Large intestine (tissue), 3 donors: ENCODE data around the gene FGF6. TPM values are rescaled to one million over a fixed set of nuclear protein-coding genes. Genes with fewer than 3 reads are reported as not detected.
"Not testable (repeated sequence)": the region's sequence is repeated elsewhere in the genome, so short reads cannot be mapped to it uniquely, and the experiment has no call there.

Experiments
- DNase-seq, 2 donors: peaks; one replicate each; pipeline versions ENCODE4 v3.0.0 to v3.0.0-alpha.2; 2013
- H3K27ac ChIP-seq: one replicate; pipeline ENCODE4 v1.5.1; 2013; ENCODE audit warnings: low read length
- H3K27me3 ChIP-seq: 2 replicates; pipeline ENCODE4 v1.6.1; 2013; ENCODE audit warnings: low read length; ENCODE audit not compliant: control insufficient read depth, insufficient read depth
- H3K36me3 ChIP-seq: 2 replicates; pipeline ENCODE4 v1.6.1; 2013; ENCODE audit warnings: low read length; ENCODE audit not compliant: control insufficient read depth, insufficient read depth
- H3K4me1 ChIP-seq: one replicate; pipeline ENCODE4 v1.6.1; 2013; ENCODE audit warnings: low read length; ENCODE audit not compliant: control insufficient read depth, insufficient read depth
- H3K4me3 ChIP-seq: one replicate; pipeline ENCODE4 v1.5.1; 2013; ENCODE audit warnings: low read length
- H3K9me3 ChIP-seq: one replicate; pipeline ENCODE4 v1.6.1; 2013; ENCODE audit warnings: mild to moderate bottlenecking, low read depth, low read length, moderate library complexity; ENCODE audit not compliant: control insufficient read depth
- WGBS: methylation state at CpG from one replicate; pipeline ENCODE4 v1.1.5; 2013; ENCODE audit warnings: low lambda C conversion rate; ENCODE audit not compliant: insufficient coverage; 5-methylcytosine and 5-hydroxymethylcytosine counted together
- polyA plus RNA-seq: library from polyadenylated mRNA; unstranded; fragments of 120-200 nt; gene quantifications from one replicate; pipeline ENCODE4 v1.2.1, GENCODE V29; 2013

FGF6 gene
- polyA plus RNA-seq, 1 donor: 0.07 TPM

GRCh38 chr12:4472046-4472445 is 26.4 kb upstream of the FGF6 start:
- no peaks in the 10 kb centered on the region for H3K4me1 ChIP-seq
- no peaks in the 10 kb centered on the region for H3K9me3 ChIP-seq
- H3K36me3 ChIP-seq: no peaks in the 10 kb centered on the region
- H3K4me3 ChIP-seq: no peak overlapping the region
- DNase-seq: no peak
- H3K27ac ChIP-seq: no peak overlapping the region
- H3K27me3 ChIP-seq: peaks cover 6% of the 10 kb centered on the region
- WGBS: no CpG with 5 or more reads among the region's 2 CpGs

GRCh38 chr12:4471256-4471655 is 25.6 kb upstream of the FGF6 start:
- no CpG with 5 or more reads among the region's 4 CpGs for WGBS
- no peak for DNase-seq
- Histone ChIP-seq H3K4me1 (no peaks in the 10 kb centered on the region), H3K36me3 (no peaks in the 10 kb centered on the region), H3K9me3 (no peaks in the 10 kb centered on the region), H3K4me3 (no peak overlapping the region), H3K27ac (no peak overlapping the region), H3K27me3 (peaks cover 6% of the 10 kb centered on the region)

GRCh38 chr12:4468994-4469393 is 23.4 kb upstream of the FGF6 start:
- Histone ChIP-seq H3K4me3 (no peak overlapping the region), H3K9me3 (no peaks in the 10 kb centered on the region), H3K27ac (no peak overlapping the region), H3K36me3 (no peaks in the 10 kb centered on the region), H3K27me3 (peaks cover 4% of the 10 kb centered on the region), H3K4me1 (no peaks in the 10 kb centered on the region)
- no peak for DNase-seq

- 100% methylated on average over 2 of the region's 4 CpGs for WGBS
- Histone ChIP-seq H3K4me1 (no peaks in the 10 kb centered on the region), H3K27ac (no peak overlapping the region), H3K4me3 (no peak overlapping the region), H3K9me3 (no peaks in the 10 kb centered on the region), H3K36me3 (no peaks in the 10 kb centered on the region), H3K27me3 (no peaks in the 10 kb centered on the region)
- DNase-seq: peak; percentile 33 to 57
These were observed 15.1 kb upstream of the FGF6 start for GRCh38 chr12:4460761-4461160.

GRCh38 chr12:4455849-4456248 is 10.2 kb upstream of the FGF6 start:
- not testable (repeated sequence) for H3K4me3 ChIP-seq, DNase-seq, H3K27me3 ChIP-seq, H3K36me3 ChIP-seq, H3K27ac ChIP-seq, H3K4me1 ChIP-seq, H3K9me3 ChIP-seq
- no CpG with 5 or more reads among the region's 4 CpGs for WGBS

GRCh38 chr12:4454315-4454860 is 8.8 kb upstream of the FGF6 start:
- no peaks in the 10 kb centered on the region for H3K27me3 ChIP-seq
- no peak overlapping the region for H3K27ac ChIP-seq
- no peaks in the 10 kb centered on the region for H3K9me3 ChIP-seq
- no peak overlapping the region for H3K4me3 ChIP-seq
- peaks cover 1% of the 10 kb centered on the region for H3K4me1 ChIP-seq
- no peaks in the 10 kb centered on the region for H3K36me3 ChIP-seq
- no peak for DNase-seq
- WGBS: 100% methylated on average over 1 of the region's 4 CpGs

- peaks cover 2% of the 10 kb centered on the region for H3K4me1 ChIP-seq
- H3K27me3 ChIP-seq: no peaks in the 10 kb centered on the region
- H3K27ac ChIP-seq: no peak overlapping the region
- H3K4me3 ChIP-seq: no peak overlapping the region
- WGBS: 81% methylated on average over 5 of the region's 7 CpGs
- DNase-seq: no peak
- H3K36me3 ChIP-seq: no peaks in the 10 kb centered on the region
- no peaks in the 10 kb centered on the region for H3K9me3 ChIP-seq
These were observed 6.1 kb upstream of the FGF6 start for GRCh38 chr12:4451694-4452093.

GRCh38 chr12:4450551-4451112 is 5.0 kb upstream of the FGF6 start:
- Histone ChIP-seq H3K27me3 (no peaks in the 10 kb centered on the region), H3K36me3 (no peaks in the 10 kb centered on the region), H3K4me3 (no peak overlapping the region), H3K9me3 (no peaks in the 10 kb centered on the region), H3K4me1 (peaks cover 2% of the 10 kb centered on the region), H3K27ac (no peak overlapping the region)
- WGBS: no CpG with 5 or more reads among the region's 9 CpGs
- DNase-seq: no peak

- H3K9me3 ChIP-seq: no peaks in the 10 kb centered on the region
- H3K27me3 ChIP-seq: no peaks in the 10 kb centered on the region
- WGBS: no CpG with 5 or more reads among the region's 4 CpGs
- H3K4me3 ChIP-seq: no peak overlapping the region
- no peaks in the 10 kb centered on the region for H3K36me3 ChIP-seq
- no peak overlapping the region for H3K27ac ChIP-seq
- DNase-seq: peak; percentile 32 to 68
- peaks cover 2% of the 10 kb centered on the region for H3K4me1 ChIP-seq
These were observed 4.2 kb upstream of the FGF6 start for GRCh38 chr12:4449851-4450221.

GRCh38 chr12:4448943-4449850 is 3.6 kb upstream of the FGF6 start:
- Histone ChIP-seq H3K27me3 (no peaks in the 10 kb centered on the region), H3K4me1 (peaks cover 2% of the 10 kb centered on the region), H3K36me3 (no peaks in the 10 kb centered on the region), H3K9me3 (no peaks in the 10 kb centered on the region), H3K27ac (peak overlapping the region; percentile 40), H3K4me3 (no peak overlapping the region)
- 86% methylated on average over 1 of the region's 9 CpGs for WGBS
- DNase-seq: peak in 1 of 2 donors; percentile 26
